GOT3 (cell line): ENCODE data around the gene CAMKMT.

Experiments used
- DNase-seq: peaks from one replicate; lab custom pipeline; 2025; ENCODE audit warnings: mixed read lengths; lab: John Stamatoyannopoulos, UW

The CAMKMT gene

GRCh38 chr2:44444881-44445280 is 83.1 kb downstream of the CAMKMT start:
- no peak for DNase-seq

- no peak for DNase-seq
These were observed 87.2 kb downstream of the CAMKMT start for GRCh38 chr2:44448860-44449527.

GRCh38 chr2:44450082-44450481 is 88.3 kb downstream of the CAMKMT start:
- no peak for DNase-seq

- no peak for DNase-seq
These were observed 89.1 kb downstream of the CAMKMT start for GRCh38 chr2:44450806-44451205.

- DNase-seq, result no peak
These were observed 90.4 kb downstream of the CAMKMT start for GRCh38 chr2:44452069-44452583.

- DNase-seq, result no peak
These were observed 91.5 kb downstream of the CAMKMT start for GRCh38 chr2:44453259-44453658.

GRCh38 chr2:44455877-44456276 is 94.1 kb downstream of the CAMKMT start:
- DNase-seq, result no peak

GRCh38 chr2:44456946-44457345 is 95.2 kb downstream of the CAMKMT start:
- no peak for DNase-seq

- no peak for DNase-seq
These were observed 98.0 kb downstream of the CAMKMT start for GRCh38 chr2:44459739-44460138.

GRCh38 chr2:44462934-44463849 is 101.4 kb downstream of the CAMKMT start:
- DNase-seq, result no peak

GRCh38 chr2:44464437-44464836 is 102.7 kb downstream of the CAMKMT start:
- no peak for DNase-seq

GRCh38 chr2:44470151-44470550 is 108.4 kb downstream of the CAMKMT start:
- DNase-seq, result no peak

- no peak for DNase-seq
These were observed 116.1 kb downstream of the CAMKMT start for GRCh38 chr2:44477657-44478414.

GRCh38 chr2:44479127-44479887 is 117.6 kb downstream of the CAMKMT start:
- no peak for DNase-seq

GRCh38 chr2:44480068-44480467 is 118.3 kb downstream of the CAMKMT start:
- no peak for DNase-seq

GRCh38 chr2:44487052-44487451 is 125.3 kb downstream of the CAMKMT start:
- DNase-seq, result no peak

- DNase-seq, result no peak
These were observed 129.0 kb downstream of the CAMKMT start for GRCh38 chr2:44490726-44491125.

- DNase-seq, result no peak
These were observed 132.3 kb downstream of the CAMKMT start for GRCh38 chr2:44494006-44494405.

- no peak for DNase-seq
These were observed 133.3 kb downstream of the CAMKMT start for GRCh38 chr2:44495035-44495434.

GRCh38 chr2:44495544-44495943 is 133.8 kb downstream of the CAMKMT start:
- DNase-seq, result no peak

- DNase-seq, result no peak
These were observed 134.4 kb downstream of the CAMKMT start for GRCh38 chr2:44496130-44496529.

- DNase-seq, result no peak
These were observed 136.8 kb downstream of the CAMKMT start for GRCh38 chr2:44498551-44498950.
